HEK293 (cell line): ENCODE measurements around the gene RPS10.
A peak's percentile ranks its signal among the peaks of the same experiment; 100 is the strongest.

Experiments used
- KLF10 ChIP-seq: fragments of 450-650 bp; IDR thresholded peaks from 2 replicates; pipeline ENCODE4 v1.5.1; 2018; ENCODE audit warnings: missing biosample characterization, mild to moderate bottlenecking, missing genetic modification characterization
- PBX3 ChIP-seq: sonication (generic); formaldehyde crosslinking; IDR thresholded peaks from 2 replicates; pipeline ENCODE4 v1.8.1; 2022; ENCODE audit warnings: mild to moderate bottlenecking, moderate library complexity, missing genetic modification reagents
- SCRT1 ChIP-seq: fragments of 450-650 bp; formaldehyde crosslinking; IDR thresholded peaks from 2 replicates; pipeline ENCODE4 v1.5.1; 2016; ENCODE audit warnings: missing biosample characterization, missing genetic modification characterization, borderline replicate concordance
- ZBTB21 ChIP-seq: fragments of 450-650 bp; formaldehyde crosslinking; IDR thresholded peaks from 2 replicates; pipeline ENCODE4 v1.5.1; 2017; ENCODE audit warnings: missing biosample characterization, missing genetic modification characterization
- ZBTB48 ChIP-seq: fragments of 450-650 bp; formaldehyde crosslinking; IDR thresholded peaks from 2 replicates; pipeline ENCODE4 v1.5.1; 2016; ENCODE audit warnings: missing biosample characterization, missing genetic modification characterization
- ZNF140 ChIP-seq: fragments of 450-650 bp; formaldehyde crosslinking; IDR thresholded peaks from 2 replicates; pipeline ENCODE4 v1.5.1; 2016; ENCODE audit warnings: missing biosample characterization, missing genetic modification characterization
- ZNF148 ChIP-seq: fragments of 450-650 bp; formaldehyde crosslinking; IDR thresholded peaks from 2 replicates; pipeline ENCODE4 v1.5.0; 2017; ENCODE audit warnings: missing biosample characterization, missing genetic modification characterization, borderline replicate concordance
- ZNF23 ChIP-seq: fragments of 450-650 bp; formaldehyde crosslinking; IDR thresholded peaks from 2 replicates; pipeline ENCODE4 v1.5.1; 2016; ENCODE audit warnings: missing biosample characterization, missing genetic modification characterization, borderline replicate concordance
- ZNF26 ChIP-seq: fragments of 450-650 bp; formaldehyde crosslinking; IDR thresholded peaks from 2 replicates; pipeline ENCODE4 v1.5.1; 2016; ENCODE audit warnings: missing biosample characterization, missing genetic modification characterization
- ZNF341 ChIP-seq: fragments of 450-650 bp; formaldehyde crosslinking; IDR thresholded peaks from 2 replicates; pipeline ENCODE4; 2016; ENCODE audit warnings: low read depth, missing biosample characterization, missing genetic modification characterization
- ZNF530 ChIP-seq: fragments of 450-650 bp; formaldehyde crosslinking; IDR thresholded peaks from 2 replicates; pipeline ENCODE4 v1.5.1; 2016; ENCODE audit warnings: low read depth, missing biosample characterization, missing genetic modification characterization
- ZNF660 ChIP-seq: fragments of 450-650 bp; IDR thresholded peaks from 2 replicates; pipeline ENCODE4 v1.5.1; 2018; ENCODE audit warnings: missing biosample characterization, mild to moderate bottlenecking, missing genetic modification characterization
- ZNF701 ChIP-seq: fragments of 450-650 bp; formaldehyde crosslinking; IDR thresholded peaks from 2 replicates; pipeline ENCODE4 v1.5.1; 2016; ENCODE audit warnings: missing biosample characterization, missing genetic modification characterization
- ZNF791 ChIP-seq: fragments of 450-650 bp; formaldehyde crosslinking; IDR thresholded peaks from 2 replicates; pipeline ENCODE4 v1.5.1; 2016; ENCODE audit warnings: missing biosample characterization, missing genetic modification characterization
- ZSCAN30 ChIP-seq: fragments of 450-650 bp; IDR thresholded peaks from 2 replicates; pipeline ENCODE4 v1.5.1; 2018; ENCODE audit warnings: missing biosample characterization, mild to moderate bottlenecking, missing genetic modification characterization, moderate library complexity
- TF ChIP-seq, protein P1 (sequence below): fragments of 450-650 bp; formaldehyde crosslinking; conservative IDR thresholded peaks from 2 replicates; pipeline ENCODE4 v1.5.1; 2016; ENCODE audit warnings: low read depth, missing biosample characterization, missing genetic modification characterization
- TF ChIP-seq, protein P2 (sequence below): fragments of 450-650 bp; formaldehyde crosslinking; IDR thresholded peaks from 2 replicates; pipeline ENCODE4 v1.5.1; 2016; ENCODE audit warnings: missing biosample characterization, missing genetic modification characterization
- TF ChIP-seq, protein P3 (sequence below): fragments of 450-650 bp; formaldehyde crosslinking; IDR thresholded peaks from 2 replicates; pipeline ENCODE4 v1.5.1; 2016; ENCODE audit warnings: missing biosample characterization, missing genetic modification characterization
- TF ChIP-seq, protein P4 (sequence below): fragments of 450-650 bp; formaldehyde crosslinking; IDR thresholded peaks from 2 replicates; pipeline ENCODE4 v1.5.1; 2016; ENCODE audit warnings: missing biosample characterization, missing genetic modification characterization
- TF ChIP-seq, protein P5 (sequence below): fragments of 450-650 bp; formaldehyde crosslinking; conservative IDR thresholded peaks from 2 replicates; pipeline ENCODE4 v1.5.1; 2016; ENCODE audit warnings: low read depth, missing biosample characterization, missing genetic modification characterization

RPS10 gene

GRCh38 chr6:34391786-34392496, 33.9 kb downstream of the RPS10 start (continued):
- TF ChIP-seq, protein P1, sequence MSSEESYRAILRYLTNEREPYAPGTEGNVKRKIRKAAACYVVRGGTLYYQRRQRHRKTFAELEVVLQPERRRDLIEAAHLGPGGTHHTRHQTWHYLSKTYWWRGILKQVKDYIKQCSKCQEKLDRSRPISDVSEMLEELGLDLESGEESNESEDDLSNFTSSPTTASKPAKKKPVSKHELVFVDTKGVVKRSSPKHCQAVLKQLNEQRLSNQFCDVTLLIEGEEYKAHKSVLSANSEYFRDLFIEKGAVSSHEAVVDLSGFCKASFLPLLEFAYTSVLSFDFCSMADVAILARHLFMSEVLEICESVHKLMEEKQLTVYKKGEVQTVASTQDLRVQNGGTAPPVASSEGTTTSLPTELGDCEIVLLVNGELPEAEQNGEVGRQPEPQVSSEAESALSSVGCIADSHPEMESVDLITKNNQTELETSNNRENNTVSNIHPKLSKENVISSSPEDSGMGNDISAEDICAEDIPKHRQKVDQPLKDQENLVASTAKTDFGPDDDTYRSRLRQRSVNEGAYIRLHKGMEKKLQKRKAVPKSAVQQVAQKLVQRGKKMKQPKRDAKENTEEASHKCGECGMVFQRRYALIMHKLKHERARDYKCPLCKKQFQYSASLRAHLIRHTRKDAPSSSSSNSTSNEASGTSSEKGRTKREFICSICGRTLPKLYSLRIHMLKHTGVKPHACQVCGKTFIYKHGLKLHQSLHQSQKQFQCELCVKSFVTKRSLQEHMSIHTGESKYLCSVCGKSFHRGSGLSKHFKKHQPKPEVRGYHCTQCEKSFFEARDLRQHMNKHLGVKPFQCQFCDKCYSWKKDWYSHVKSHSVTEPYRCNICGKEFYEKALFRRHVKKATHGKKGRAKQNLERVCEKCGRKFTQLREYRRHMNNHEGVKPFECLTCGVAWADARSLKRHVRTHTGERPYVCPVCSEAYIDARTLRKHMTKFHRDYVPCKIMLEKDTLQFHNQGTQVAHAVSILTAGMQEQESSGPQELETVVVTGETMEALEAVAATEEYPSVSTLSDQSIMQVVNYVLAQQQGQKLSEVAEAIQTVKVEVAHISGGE, result peak; percentile 72; the same call in 1 of the 2 replicates
- TF ChIP-seq, protein P2, sequence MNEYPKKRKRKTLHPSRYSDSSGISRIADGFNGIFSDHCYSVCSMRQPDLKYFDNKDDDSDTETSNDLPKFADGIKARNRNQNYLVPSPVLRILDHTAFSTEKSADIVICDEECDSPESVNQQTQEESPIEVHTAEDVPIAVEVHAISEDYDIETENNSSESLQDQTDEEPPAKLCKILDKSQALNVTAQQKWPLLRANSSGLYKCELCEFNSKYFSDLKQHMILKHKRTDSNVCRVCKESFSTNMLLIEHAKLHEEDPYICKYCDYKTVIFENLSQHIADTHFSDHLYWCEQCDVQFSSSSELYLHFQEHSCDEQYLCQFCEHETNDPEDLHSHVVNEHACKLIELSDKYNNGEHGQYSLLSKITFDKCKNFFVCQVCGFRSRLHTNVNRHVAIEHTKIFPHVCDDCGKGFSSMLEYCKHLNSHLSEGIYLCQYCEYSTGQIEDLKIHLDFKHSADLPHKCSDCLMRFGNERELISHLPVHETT, result no peak
- TF ChIP-seq ZBTB48, result peak; percentile 67; the same call in 1 of the 2 replicates
- TF ChIP-seq, protein P3, sequence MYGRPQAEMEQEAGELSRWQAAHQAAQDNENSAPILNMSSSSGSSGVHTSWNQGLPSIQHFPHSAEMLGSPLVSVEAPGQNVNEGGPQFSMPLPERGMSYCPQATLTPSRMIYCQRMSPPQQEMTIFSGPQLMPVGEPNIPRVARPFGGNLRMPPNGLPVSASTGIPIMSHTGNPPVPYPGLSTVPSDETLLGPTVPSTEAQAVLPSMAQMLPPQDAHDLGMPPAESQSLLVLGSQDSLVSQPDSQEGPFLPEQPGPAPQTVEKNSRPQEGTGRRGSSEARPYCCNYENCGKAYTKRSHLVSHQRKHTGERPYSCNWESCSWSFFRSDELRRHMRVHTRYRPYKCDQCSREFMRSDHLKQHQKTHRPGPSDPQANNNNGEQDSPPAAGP (tag by site-specific recombination), result 0 out of 2 replicates have a peak, but pooled peaks have one; percentile 26
- TF ChIP-seq PBX3 (CRISPR knock-in tag), result peak; percentile 54; the same call in 1 of the 2 replicates
- TF ChIP-seq, protein P4, sequence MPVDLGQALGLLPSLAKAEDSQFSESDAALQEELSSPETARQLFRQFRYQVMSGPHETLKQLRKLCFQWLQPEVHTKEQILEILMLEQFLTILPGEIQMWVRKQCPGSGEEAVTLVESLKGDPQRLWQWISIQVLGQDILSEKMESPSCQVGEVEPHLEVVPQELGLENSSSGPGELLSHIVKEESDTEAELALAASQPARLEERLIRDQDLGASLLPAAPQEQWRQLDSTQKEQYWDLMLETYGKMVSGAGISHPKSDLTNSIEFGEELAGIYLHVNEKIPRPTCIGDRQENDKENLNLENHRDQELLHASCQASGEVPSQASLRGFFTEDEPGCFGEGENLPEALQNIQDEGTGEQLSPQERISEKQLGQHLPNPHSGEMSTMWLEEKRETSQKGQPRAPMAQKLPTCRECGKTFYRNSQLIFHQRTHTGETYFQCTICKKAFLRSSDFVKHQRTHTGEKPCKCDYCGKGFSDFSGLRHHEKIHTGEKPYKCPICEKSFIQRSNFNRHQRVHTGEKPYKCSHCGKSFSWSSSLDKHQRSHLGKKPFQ (tag by site-specific recombination), result 0 out of 2 replicates have a peak, but pooled peaks have one; percentile 8
- peak; percentile 18; the same call in 1 of the 2 replicates for TF ChIP-seq KLF10 (tag by site-specific recombination)
- TF ChIP-seq SCRT1, result no peak
- TF ChIP-seq ZNF23, result no peak
- TF ChIP-seq ZNF791 (tag by site-specific recombination), result no peak
- TF ChIP-seq ZNF701 (tag by site-specific recombination), result no peak
- TF ChIP-seq ZNF148 (tag by site-specific recombination), result no peak
- no peak for TF ChIP-seq ZNF530
- TF ChIP-seq, protein P5, sequence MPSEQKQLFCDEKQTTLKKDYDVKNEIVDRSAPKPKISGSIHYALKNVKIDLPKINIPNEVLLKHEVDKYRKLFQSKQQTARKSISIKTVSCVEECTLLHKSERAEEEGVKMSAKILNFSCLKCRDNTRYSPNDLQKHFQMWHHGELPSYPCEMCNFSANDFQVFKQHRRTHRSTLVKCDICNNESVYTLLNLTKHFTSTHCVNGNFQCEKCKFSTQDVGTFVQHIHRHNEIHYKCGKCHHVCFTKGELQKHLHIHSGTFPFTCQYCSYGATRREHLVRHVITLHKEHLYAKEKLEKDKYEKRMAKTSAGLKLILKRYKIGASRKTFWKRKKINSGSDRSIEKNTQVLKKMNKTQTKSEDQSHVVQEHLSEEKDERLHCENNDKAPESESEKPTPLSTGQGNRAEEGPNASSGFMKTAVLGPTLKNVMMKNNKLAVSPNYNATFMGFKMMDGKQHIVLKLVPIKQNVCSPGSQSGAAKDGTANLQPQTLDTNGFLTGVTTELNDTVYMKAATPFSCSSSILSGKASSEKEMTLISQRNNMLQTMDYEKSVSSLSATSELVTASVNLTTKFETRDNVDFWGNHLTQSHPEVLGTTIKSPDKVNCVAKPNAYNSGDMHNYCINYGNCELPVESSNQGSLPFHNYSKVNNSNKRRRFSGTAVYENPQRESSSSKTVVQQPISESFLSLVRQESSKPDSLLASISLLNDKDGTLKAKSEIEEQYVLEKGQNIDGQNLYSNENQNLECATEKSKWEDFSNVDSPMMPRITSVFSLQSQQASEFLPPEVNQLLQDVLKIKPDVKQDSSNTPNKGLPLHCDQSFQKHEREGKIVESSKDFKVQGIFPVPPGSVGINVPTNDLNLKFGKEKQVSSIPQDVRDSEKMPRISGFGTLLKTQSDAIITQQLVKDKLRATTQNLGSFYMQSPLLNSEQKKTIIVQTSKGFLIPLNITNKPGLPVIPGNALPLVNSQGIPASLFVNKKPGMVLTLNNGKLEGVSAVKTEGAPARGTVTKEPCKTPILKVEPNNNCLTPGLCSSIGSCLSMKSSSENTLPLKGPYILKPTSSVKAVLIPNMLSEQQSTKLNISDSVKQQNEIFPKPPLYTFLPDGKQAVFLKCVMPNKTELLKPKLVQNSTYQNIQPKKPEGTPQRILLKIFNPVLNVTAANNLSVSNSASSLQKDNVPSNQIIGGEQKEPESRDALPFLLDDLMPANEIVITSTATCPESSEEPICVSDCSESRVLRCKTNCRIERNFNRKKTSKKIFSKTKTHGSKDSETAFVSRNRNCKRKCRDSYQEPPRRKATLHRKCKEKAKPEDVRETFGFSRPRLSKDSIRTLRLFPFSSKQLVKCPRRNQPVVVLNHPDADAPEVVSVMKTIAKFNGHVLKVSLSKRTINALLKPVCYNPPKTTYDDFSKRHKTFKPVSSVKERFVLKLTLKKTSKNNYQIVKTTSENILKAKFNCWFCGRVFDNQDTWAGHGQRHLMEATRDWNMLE (tag by site-specific recombination), result no peak
- no peak for TF ChIP-seq ZNF26 (tag by site-specific recombination)
- TF ChIP-seq ZNF140 (tag by site-specific recombination), result no peak
- TF ChIP-seq ZBTB21 (tag by site-specific recombination), result no peak
- peak; percentile 20; the same call in 1 of the 2 replicates for TF ChIP-seq ZNF660 (tag by site-specific recombination)
- TF ChIP-seq ZNF341 (tag by site-specific recombination), result peak; percentile 91
- TF ChIP-seq ZSCAN30 (tag by site-specific recombination), result no peak; the same call in 1 of the 2 replicates
